Stimulated activated CD4-positive, alpha-beta T cell treated with anti-CD3 and anti-CD28 coated beads, Interleukin-2, amount 100 ng/mL, for 48 hours (primary cell): Measurements from ENCODE around the gene PALM3.
"Not testable (repeated sequence)": the region's sequence is repeated elsewhere in the genome, so short reads cannot be mapped to it uniquely, and the experiment has no call there.

Experiments used
- DNase-seq, 2 donors: peaks; one replicate each; pipeline ENCODE4 v3.0.0-alpha.2; 2020

PALM3 gene

GRCh38 chr19:14030997-14031718 lies 30.7 kb downstream of the PALM3 start:
- DNase-seq, result no peak

GRCh38 chr19:14028901-14029300 lies 33.0 kb downstream of the PALM3 start:
- DNase-seq, result no peak

GRCh38 chr19:14027856-14028450 lies 33.9 kb downstream of the PALM3 start, which contains the start of gene RLN3:
Gene RLN3 (plus strand): TSS chr19:14028148. CDS start chr19:14028205, 57 bp downstream.
- DNase-seq, result no peak

DNA sequence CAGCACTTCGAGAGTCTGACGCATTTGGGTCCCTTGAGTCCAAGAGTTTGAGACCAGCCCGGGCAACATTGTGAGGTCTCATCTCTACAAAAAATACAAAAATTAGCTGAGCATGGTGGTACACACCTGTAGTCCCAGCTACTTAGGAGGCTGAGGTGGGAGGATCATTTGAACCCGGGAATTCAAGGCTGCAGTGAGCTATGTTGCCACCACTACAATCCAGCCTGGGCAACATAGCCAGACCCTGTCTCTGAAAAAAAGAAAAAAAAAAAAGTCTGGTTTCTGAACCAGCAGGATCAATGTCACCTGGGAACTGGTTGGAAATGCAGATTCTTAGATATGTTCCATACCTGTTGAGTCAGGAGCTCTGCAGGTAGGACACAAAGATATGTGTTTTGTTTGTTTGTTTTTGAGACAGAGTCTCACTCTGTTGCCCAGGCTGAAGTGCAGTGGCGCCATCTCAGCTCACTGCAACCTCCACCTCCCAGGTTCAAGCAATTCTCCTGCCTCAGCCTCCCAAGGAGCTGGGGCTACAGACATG lies 35.2 kb downstream of the PALM3 start:
- not testable (repeated sequence) for DNase-seq

DNA sequence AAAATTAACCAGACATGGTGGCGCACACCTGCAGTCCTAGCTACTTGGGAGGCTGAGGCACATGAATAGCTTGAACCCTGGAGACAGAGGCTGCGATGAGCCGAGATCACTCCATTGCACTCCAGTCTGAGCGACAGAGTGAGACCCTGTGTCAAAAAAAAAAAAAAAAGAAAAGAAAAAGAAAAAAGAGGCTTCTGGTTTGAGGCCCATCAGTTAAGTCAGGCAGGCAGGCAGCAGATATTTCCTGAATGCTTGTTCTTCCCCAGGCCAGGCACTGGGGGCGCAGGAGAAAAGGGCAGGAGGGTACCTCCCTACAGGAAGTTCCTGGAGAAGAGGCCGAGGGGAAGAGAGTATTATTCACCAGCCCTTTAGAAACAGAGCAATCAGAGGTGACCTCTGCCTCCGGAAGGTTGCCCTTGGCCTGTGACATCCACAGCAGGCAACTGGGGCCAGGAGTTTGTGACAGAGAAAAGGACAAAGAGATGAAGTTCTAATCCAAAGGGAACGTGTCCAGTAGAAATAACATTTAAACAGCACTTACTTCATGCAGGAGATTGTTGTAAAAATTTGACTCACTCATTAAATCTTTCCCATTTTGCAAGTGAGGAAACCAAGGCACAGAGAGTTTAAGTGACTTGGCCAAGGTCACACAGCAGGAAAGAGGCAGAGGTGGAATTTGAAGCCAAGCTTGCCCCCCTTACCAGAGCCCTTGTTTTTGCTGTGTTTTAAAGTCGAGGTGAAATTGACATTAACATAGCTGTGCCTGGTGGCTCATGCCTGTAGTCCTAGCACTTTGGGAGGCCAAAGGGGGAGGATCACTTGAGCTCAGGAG lies 38.3 kb downstream of the PALM3 start:
- no peak for DNase-seq

GRCh38 chr19:14022469-14022868 lies 39.4 kb downstream of the PALM3 start:
- no peak for DNase-seq

- DNase-seq, result no peak
Observed at GRCh38 chr19:14021474-14021873, 40.4 kb downstream of the PALM3 start.

DNA sequence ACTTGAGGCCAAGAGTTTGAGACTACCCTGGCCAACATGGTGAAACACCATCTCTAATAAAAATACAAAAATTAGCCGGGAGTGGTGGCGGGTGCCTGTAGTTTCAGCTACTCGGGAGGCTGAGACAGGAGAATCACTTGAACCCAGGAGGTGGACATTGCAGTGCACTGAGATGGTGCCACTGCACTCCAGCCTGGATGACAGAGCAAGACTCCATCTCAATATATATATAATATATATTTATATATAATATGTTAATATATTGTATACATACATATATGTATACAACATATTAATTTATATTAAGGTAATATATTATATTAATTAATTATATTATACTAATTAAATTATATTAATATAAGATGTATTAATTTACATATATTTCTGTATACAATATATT lies 42.1 kb downstream of the PALM3 start:
- DNase-seq, result not testable (repeated sequence)

DNA sequence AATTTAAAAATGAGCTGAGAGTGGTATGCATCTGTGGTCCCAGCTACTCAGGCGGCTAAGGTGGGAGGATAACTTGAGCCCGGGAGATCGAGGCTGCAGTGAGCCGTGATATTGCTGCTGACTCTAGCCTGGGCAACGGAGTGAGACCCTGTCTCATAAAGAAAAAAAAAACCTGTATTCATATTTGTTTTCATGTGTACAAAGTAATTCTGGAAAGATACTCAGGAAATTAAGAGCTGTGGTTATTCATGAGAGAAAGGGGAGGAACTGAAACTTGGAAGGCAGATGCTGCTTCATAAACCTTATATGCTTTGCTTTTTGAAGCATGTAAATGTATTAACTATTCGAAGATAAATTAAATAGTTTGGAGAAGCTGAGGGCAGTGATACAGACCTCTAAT lies 42.8 kb downstream of the PALM3 start:
- no peak for DNase-seq

DNA sequence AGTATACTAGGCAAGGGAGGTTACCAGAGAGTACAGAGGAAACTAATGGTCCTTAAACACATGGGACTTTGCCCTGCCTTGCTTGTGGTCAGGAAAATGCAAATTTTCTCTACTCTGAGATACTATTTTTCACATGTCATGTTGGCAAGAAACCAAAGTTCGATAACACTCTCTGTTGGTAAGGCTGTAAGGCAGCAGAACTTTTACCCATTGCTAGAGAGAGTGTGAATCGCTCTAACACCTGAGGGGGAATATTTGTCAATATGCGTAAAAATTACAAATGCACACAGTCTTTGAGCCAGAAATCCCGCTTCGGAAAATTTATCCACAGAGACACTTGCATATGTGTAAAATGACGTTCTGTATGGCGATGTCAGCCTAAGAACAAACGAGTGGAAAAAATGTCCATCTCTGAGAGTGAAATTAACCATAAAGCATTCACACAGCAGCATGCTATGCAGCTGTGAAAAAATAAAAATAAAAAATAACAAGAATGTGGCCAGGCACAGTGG lies 46.3 kb downstream of the PALM3 start:
- no peak for DNase-seq

GRCh38 chr19:14012378-14012915 lies 49.4 kb downstream of the PALM3 start:
- DNase-seq, result no peak

- no peak for DNase-seq
Observed at GRCh38 chr19:14006766-14007562, 54.9 kb downstream of the PALM3 start.

- DNase-seq, result peak; percentile 100
Observed at GRCh38 chr19:14006085-14006765, 55.7 kb downstream of the PALM3 start, which contains the start of gene RFX1. Gene RFX1 (minus strand): TSS chr19:14006320. CDS start chr19:13993843, 12,477 bp downstream.

GRCh38 chr19:14005349-14006084 lies 56.4 kb downstream of the PALM3 start:
- DNase-seq, result peak; percentile 90 to 93

DNA sequence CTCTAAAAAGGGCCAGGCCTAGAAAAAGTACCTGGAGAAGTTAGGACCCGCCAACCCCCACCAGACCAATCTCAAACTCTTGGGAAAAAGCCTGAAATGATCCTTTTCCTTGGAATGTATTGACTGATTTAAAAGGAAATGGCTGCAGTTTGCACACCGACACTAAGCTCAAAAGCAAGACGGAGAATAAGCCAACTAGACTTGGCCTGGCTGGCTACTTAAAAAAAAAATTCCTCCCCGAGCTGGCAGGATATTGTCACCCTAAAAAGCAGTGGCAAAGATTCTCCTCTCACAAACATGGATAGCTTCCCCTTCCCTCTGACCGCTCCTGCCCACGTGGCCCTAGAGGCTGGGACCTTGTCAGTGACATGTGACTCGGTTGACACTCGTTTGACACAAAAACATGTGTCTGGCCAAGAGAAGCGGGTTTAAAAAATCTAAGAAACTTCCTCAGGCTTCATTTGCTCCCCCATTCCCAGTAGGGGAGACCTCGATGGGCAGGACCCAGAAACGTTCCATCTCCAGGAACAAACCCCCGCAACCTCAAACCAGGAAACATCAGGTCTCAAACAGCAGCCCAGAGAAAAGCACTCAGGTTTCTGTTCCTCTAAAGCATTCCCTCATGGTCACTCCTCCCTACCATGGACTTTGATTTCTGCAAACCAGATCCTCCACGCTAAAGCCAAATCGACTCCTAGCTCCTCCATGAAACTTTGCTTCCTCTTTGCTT lies 57.1 kb downstream of the PALM3 start:
- DNase-seq, result no peak
